HK-2 (cell line): ENCODE measurements around the gene LSM4.
"Not testable (repeated sequence)": the region's sequence is repeated elsewhere in the genome, so short reads cannot be mapped to it uniquely, and the experiment has no call there.

Experiments
- DNase-seq: peaks from one replicate; pipeline ENCODE4 v3.0.0-alpha.2; 2018; ENCODE audit not compliant: unreplicated experiment

LSM4 gene

GRCh38 chr19:18322759-18323460, at the start of gene LSM4:
TSS of gene LSM4 (minus strand) at chr19:18323076. CDS start at chr19:18323020, 56 bp downstream.
- DNase-seq, result peak; percentile 99

GRCh38 chr19:18368504-18369222, 45.8 kb upstream of the LSM4 start:
- DNase-seq, result no peak

- no peak for DNase-seq
Observed at GRCh38 chr19:18366021-18366435, 43.2 kb upstream of the LSM4 start.

GRCh38 chr19:18364826-18365528, 42.1 kb upstream of the LSM4 start:
- DNase-seq, result peak; percentile 82

- not testable (repeated sequence) for DNase-seq
Observed at GRCh38 chr19:18364277-18364825, 41.5 kb upstream of the LSM4 start.

- DNase-seq, result no peak
Observed at GRCh38 chr19:18363787-18364186, 40.9 kb upstream of the LSM4 start.

- DNase-seq, result no peak
Observed at GRCh38 chr19:18362934-18363542, 40.2 kb upstream of the LSM4 start.

GRCh38 chr19:18361646-18362045, 38.8 kb upstream of the LSM4 start:
- DNase-seq, result no peak

- no peak for DNase-seq
Observed at GRCh38 chr19:18357041-18357440, 34.2 kb upstream of the LSM4 start.

- DNase-seq, result not testable (repeated sequence)
Observed at GRCh38 chr19:18354743-18355142, 31.9 kb upstream of the LSM4 start.

GRCh38 chr19:18353378-18354005, 30.6 kb upstream of the LSM4 start:
- no peak for DNase-seq

- DNase-seq, result no peak
Observed at GRCh38 chr19:18351544-18351943, 28.7 kb upstream of the LSM4 start.

- DNase-seq, result no peak
Observed at GRCh38 chr19:18350490-18350889, 27.6 kb upstream of the LSM4 start.

GRCh38 chr19:18349524-18350128, 26.8 kb upstream of the LSM4 start:
- peak; percentile 58 for DNase-seq

- DNase-seq, result not testable (repeated sequence)
Observed at GRCh38 chr19:18348818-18349339, 26.0 kb upstream of the LSM4 start.

- DNase-seq, result no peak
Observed at GRCh38 chr19:18348171-18348570, 25.3 kb upstream of the LSM4 start.

- no peak for DNase-seq
Observed at GRCh38 chr19:18346091-18346490, 23.2 kb upstream of the LSM4 start.

GRCh38 chr19:18345296-18345695, 22.4 kb upstream of the LSM4 start:
- DNase-seq, result no peak

GRCh38 chr19:18344582-18344950, 21.7 kb upstream of the LSM4 start:
- no peak for DNase-seq

GRCh38 chr19:18342090-18342632, 19.3 kb upstream of the LSM4 start:
- no peak for DNase-seq
